HCT116 (cell line): Measurements from ENCODE around the gene HMCN1. TPM values are rescaled to one million over a fixed set of nuclear protein-coding genes. Genes with fewer than 3 reads are reported as not detected.

Experiments used
- ATAC-seq: fragments of 200-7000 bp; cut with Tn5 transposase; 2 replicates; pipeline ENCODE4 v1.9.1; 2020; ENCODE audit warnings: mild to moderate bottlenecking, moderate library complexity
- BruUV-seq: library from RNA; stranded (reverse); fragments of 400-500 nt; replicated peaks from 2 replicates; lab custom pipeline; 2021; lab: Mats Ljungman, UMichigan
- CTCF ChIA-PET: fragments of 300-600 bp; sonication (Branson Sonifier 250); formaldehyde crosslinking; loops from one replicate; lab custom pipeline; 2021; ENCODE audit warnings: antibody characterized with exemption; lab: Charles Lee
- POLR2A ChIA-PET: fragments of 300-600, 350-600 bp; sonication (Branson Sonifier 250); formaldehyde crosslinking; loops from one replicate; lab custom pipeline; 2021; ENCODE audit warnings: antibody characterized with exemption; lab: Charles Lee
- RAD21 ChIA-PET, 2 experiments: fragments of 300-600 bp; sonication (Branson Sonifier 250); formaldehyde crosslinking; loops; one replicate each; lab custom pipeline; 2023; ENCODE audit warnings: low total read pairs in 2 of 2; ENCODE audit not compliant: uncharacterized antibody in 2 of 2, unreplicated experiment in 2 of 2, low non-redundant PET in 1 of 2; lab: Charles Lee
- DNase-seq: peaks from one replicate; pipeline ENCODE4 v3.0.0-alpha.2; 2010; ENCODE audit warnings: low read depth, low spot score
- H2AFZ ChIP-seq: fragments of 200-600 bp; shearing (Covaris generic), sonication (generic); 2 replicates; pipeline ENCODE4 v1.6.1; 2017; ENCODE audit warnings: low read depth, mixed run types, mixed read lengths, antibody characterized with exemption, low read length; ENCODE audit not compliant: poor library complexity, severe bottlenecking
- H3K27ac ChIP-seq: 2 replicates; pipeline ENCODE4 v1.5.1; 2012; ENCODE audit warnings: low read depth, low read length
- H3K27me3 ChIP-seq: fragments of 200-600 bp; sonication (generic); 2 replicates; pipeline ENCODE4 v1.6.1; 2016; ENCODE audit warnings: mixed run types, low read length, mixed read lengths; ENCODE audit not compliant: insufficient read depth
- H3K36me3 ChIP-seq, 2 experiments: fragments of 200-500 bp in 1 of 2; fragments of 200-600 bp in 1 of 2; sonication (Bioruptor generic) in 1 of 2; sonication (generic) in 1 of 2; 2 replicates each; pipeline versions ENCODE4 v1.5.1 to v1.6.1; 2014 to 2016; ENCODE audit warnings: low read length in 2 of 2, inconsistent platforms in 1 of 2, mixed read lengths in 1 of 2, mixed run types in 1 of 2; ENCODE audit not compliant: insufficient read depth in 2 of 2, control insufficient read depth in 1 of 2
- H3K4me1 ChIP-seq, 2 experiments: fragments of 200-600 bp in 1 of 2; sonication (generic) in 1 of 2; 2 replicates each; pipeline versions ENCODE4 v1.5.1 to v1.6.1; 2012 to 2017; ENCODE audit warnings: low read length in 2 of 2, inconsistent platforms in 1 of 2, mild to moderate bottlenecking in 1 of 2, mixed read lengths in 1 of 2, mixed run types in 1 of 2, moderate library complexity in 1 of 2; ENCODE audit not compliant: insufficient read depth in 2 of 2, control insufficient read depth in 1 of 2
- H3K4me2 ChIP-seq: fragments of 200-600 bp; sonication (generic); 2 replicates; pipeline ENCODE4 v1.6.1; 2017; ENCODE audit warnings: mixed run types, low read length, mixed read lengths
- H3K4me3 ChIP-seq, 2 experiments: fragments of 200-600 bp in 1 of 2; sonication (generic) in 1 of 2; replicated peaks in 1 of 2; 2 replicates each; pipeline ENCODE4 v1.5.1; 2011 to 2016; ENCODE audit warnings: low read length in 2 of 2, control low read depth in 1 of 2, low read depth in 1 of 2, mild to moderate bottlenecking in 1 of 2, mixed read lengths in 1 of 2, mixed run types in 1 of 2
- H3K79me2 ChIP-seq: fragments of 200-600 bp; sonication (generic); 2 replicates; pipeline ENCODE4 v1.6.1; 2017; ENCODE audit warnings: mild to moderate bottlenecking, mixed run types, low read length, moderate library complexity, mixed read lengths; ENCODE audit not compliant: insufficient read depth
- H3K9ac ChIP-seq: fragments of 200-600 bp; sonication (generic); 2 replicates; pipeline ENCODE4 v1.6.1; 2016; ENCODE audit warnings: low read length, mixed read lengths
- H3K9me2 ChIP-seq: fragments of 200-600 bp; sonication (generic), shearing (Covaris generic); 2 replicates; pipeline ENCODE4 v1.6.1; 2017; ENCODE audit warnings: mixed run types, mild to moderate bottlenecking, moderate library complexity; ENCODE audit not compliant: insufficient read depth
- H3K9me3 ChIP-seq, 2 experiments: fragments of 200-500 bp in 1 of 2; fragments of 200-600 bp in 1 of 2; sonication (Bioruptor generic) in 1 of 2; sonication (generic) in 1 of 2; 2 replicates each; pipeline ENCODE4 v1.6.1; 2014 to 2017; ENCODE audit warnings: low read length in 2 of 2, mixed read lengths in 2 of 2, inconsistent platforms in 1 of 2, low read depth in 1 of 2, mild to moderate bottlenecking in 1 of 2, mixed run types in 1 of 2, moderate library complexity in 1 of 2; ENCODE audit not compliant: control insufficient read depth in 1 of 2, insufficient read depth in 1 of 2
- H4K20me1 ChIP-seq: fragments of 200-600 bp; sonication (generic), shearing (Covaris generic); 2 replicates; pipeline ENCODE4 v1.6.1; 2017; ENCODE audit warnings: mixed run types, mild to moderate bottlenecking, moderate library complexity; ENCODE audit not compliant: insufficient read depth
- ATF3 ChIP-seq: IDR thresholded peaks from 2 replicates; pipeline ENCODE4 v1.6.1; 2012
- CBX3 ChIP-seq: IDR thresholded peaks from 2 replicates; pipeline ENCODE4 v1.6.1; 2012; ENCODE audit warnings: low read depth
- CTCF ChIP-seq, 3 experiments: fragments of 200-600 bp in 1 of 3; sonication (generic) in 1 of 3; IDR thresholded peaks in 2 of 3; conservative IDR thresholded peaks in 1 of 3; 2 replicates each; pipeline ENCODE4 v1.5.1; 2012 to 2017; ENCODE audit warnings: low read depth in 2 of 3, low read length in 2 of 3, antibody characterized with exemption in 1 of 3, borderline replicate concordance in 1 of 3, control low read depth in 1 of 3, mild to moderate bottlenecking in 1 of 3, mixed read lengths in 1 of 3, mixed run types in 1 of 3, moderate library complexity in 1 of 3; ENCODE audit not compliant: insufficient read depth in 1 of 3
- EGR1 ChIP-seq: IDR thresholded peaks from 2 replicates; pipeline ENCODE4 v1.6.1; 2012; ENCODE audit warnings: low read depth
- ELF1 ChIP-seq: IDR thresholded peaks from 2 replicates; pipeline ENCODE4 v1.6.1; 2012; ENCODE audit warnings: low read depth, borderline replicate concordance
- EZH2 ChIP-seq: fragments of 200-600 bp; sonication (generic); IDR thresholded peaks from 2 replicates; pipeline ENCODE4 v1.6.1; 2017; ENCODE audit warnings: antibody characterized with exemption, mixed run types
- EZH2phosphoT487 ChIP-seq: fragments of 200-600 bp; IDR thresholded peaks from 2 replicates; pipeline ENCODE4 v1.6.1; 2018; ENCODE audit warnings: antibody characterized with exemption, borderline replicate concordance
- FOSL1 ChIP-seq: IDR thresholded peaks from 2 replicates; pipeline ENCODE4 v1.6.1; 2012; ENCODE audit warnings: low read depth
- JUND ChIP-seq: IDR thresholded peaks from 2 replicates; pipeline ENCODE4 v1.6.1; 2012
- POLR2AphosphoS5 ChIP-seq: IDR thresholded peaks from 2 replicates; pipeline ENCODE4 v1.6.1; 2011; ENCODE audit warnings: mild to moderate bottlenecking, low read depth, low read length, moderate library complexity
- REST ChIP-seq: IDR thresholded peaks from 2 replicates; pipeline ENCODE4 v1.6.1; 2012; ENCODE audit warnings: low read depth
- SIN3A ChIP-seq: IDR thresholded peaks from 2 replicates; pipeline ENCODE4 v1.6.1; 2012; ENCODE audit warnings: low read depth
- SRF ChIP-seq: IDR thresholded peaks from 2 replicates; pipeline ENCODE4 v1.6.1; 2012; ENCODE audit warnings: low read depth
- TCF7L2 ChIP-seq: IDR thresholded peaks from 2 replicates; pipeline ENCODE4 v1.7.0; 2011; ENCODE audit warnings: borderline replicate concordance, inconsistent platforms; ENCODE audit not compliant: insufficient read depth, insufficient read length; ENCODE audit errors: extremely low read depth
- ZBTB33 ChIP-seq: IDR thresholded peaks from 2 replicates; pipeline ENCODE4 v1.6.1; 2011; ENCODE audit warnings: mild to moderate bottlenecking, low read length, moderate library complexity; ENCODE audit not compliant: insufficient replicate concordance; ENCODE audit errors: extremely low read depth
- intact Hi-C: fragments of 100-400 bp; cut with micrococcal nuclease; formaldehyde crosslinking; loops from 2 replicates; pipeline ENCODE4 v1.10.0; 2022
- total RNA-seq: library from RNA; stranded (reverse); gene quantifications from one replicate; pipeline ENCODE4 v1.2.1, GENCODE V29; 2021; ENCODE audit not compliant: unreplicated experiment
- TF ChIP-seq, protein P1 (sequence below): IDR thresholded peaks from 2 replicates; pipeline ENCODE4 v1.6.1; 2012

HMCN1 gene
- total RNA-seq, 1 experiment from 2014 or later = 0.59 TPM

GRCh38 chr1:186042230-186042629, 308.0 kb downstream of the HMCN1 start:
- Histone ChIP-seq H3K27me3 (no peaks in the 10 kb centered on the region), H3K27ac (no peak overlapping the region), H3K9me2 (no peaks in the 10 kb centered on the region; the same call in 1 of the 2 replicates), H4K20me1 (no peaks in the 10 kb centered on the region), H3K4me1 (no peaks in the 10 kb centered on the region), H3K4me3 (no peak overlapping the region), H3K79me2 (no peaks in the 10 kb centered on the region), H3K36me3 (no peaks in the 10 kb centered on the region), H3K4me2 (no peak overlapping the region), H2AFZ (no peak overlapping the region), H3K9me3 (no peaks in the 10 kb centered on the region), H3K9ac (no peak overlapping the region)
- ChIA-PET CTCF (no interaction called here), POLR2A (no interaction called here), RAD21 (no interaction called here)
- ATAC-seq = no peak
- intact Hi-C loops = no loop called here
- no peak for TF ChIP-seq ELF1
- no peak for TF ChIP-seq ZBTB33
- TF ChIP-seq CBX3 = no peak
- TF ChIP-seq REST = no peak
- TF ChIP-seq SIN3A = no peak
- TF ChIP-seq, protein P1, sequence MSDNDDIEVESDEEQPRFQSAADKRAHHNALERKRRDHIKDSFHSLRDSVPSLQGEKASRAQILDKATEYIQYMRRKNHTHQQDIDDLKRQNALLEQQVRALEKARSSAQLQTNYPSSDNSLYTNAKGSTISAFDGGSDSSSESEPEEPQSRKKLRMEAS = no peak
- no peak for TF ChIP-seq SRF
- TF ChIP-seq ATF3 = no peak
- TF ChIP-seq POLR2AphosphoS5 = no peak
- TF ChIP-seq JUND = no peak
- TF ChIP-seq EZH2phosphoT487 = no peak
- TF ChIP-seq EGR1 = no peak
- no peak for TF ChIP-seq EZH2
- TF ChIP-seq FOSL1 = no peak
- TF ChIP-seq CTCF (IDR thresholded peaks at IDR 0.05 in 2 of 3, conservative IDR thresholded peaks at IDR 0.05 in 1 of 3; ENCODE audit: borderline replicate concordance in 1 of 3, insufficient read depth in 1 of 3, low read depth in 2 of 3, low read length in 2 of 3) = no peak
- TF ChIP-seq TCF7L2 = no peak
- no peak for DNase-seq
- BruUV-seq = no TSS peak
